ENCODE measurements around the gene SNAPC5. TPM values are rescaled to one million over a fixed set of nuclear protein-coding genes. Genes with fewer than 3 reads are reported as not detected.

Gene SNAPC5
- polyA plus RNA-seq, 3 donors: 15.6 to 32.5 (median 30.2) TPM

DNA sequence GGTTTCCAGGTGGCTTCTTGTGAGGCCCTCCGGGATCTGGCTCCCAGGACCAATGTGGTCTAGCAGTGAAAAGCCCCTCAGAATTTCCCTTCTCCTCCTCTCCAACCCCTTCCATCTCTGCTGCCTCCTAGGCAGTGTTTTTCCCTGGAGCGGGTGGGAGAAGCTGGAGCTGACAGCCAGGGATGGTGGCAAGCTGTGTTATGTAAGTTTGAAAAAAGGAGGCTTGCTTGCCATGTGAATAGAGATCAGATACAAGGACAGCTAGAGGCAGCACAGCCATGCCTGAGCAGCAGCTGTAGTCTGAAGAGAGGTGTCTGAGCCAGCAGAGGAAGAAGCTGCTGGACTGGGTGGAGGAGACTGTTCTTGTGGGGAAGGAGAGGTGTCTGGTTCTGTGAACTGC lies 20.6 kb downstream of the SNAPC5 start:
- peak overlapping the region in 4 of 7 donors; percentile 16 to 83 (median 37) for H3K27ac Mint-ChIP-seq
- H3K4me3 Mint-ChIP-seq: no peak overlapping the region
- Histone ChIP-seq H3K36me3 (replicated peaks in 1 of 2; ENCODE audit: control insufficient read depth in 1 of 2, insufficient read depth in 2 of 2, low read length in 2 of 2) (peaks cover 17 to 63% of the 10 kb centered on the region in 2 donors), H3K4me3 (replicated peaks in 1 of 3; ENCODE audit: low read depth in 2 of 3, low read length in 3 of 3) (no peak overlapping the region), H3K79me2 (ENCODE audit: insufficient read depth, low read length) (peaks cover 4% of the 10 kb centered on the region), H4K20me1 (ENCODE audit: insufficient read depth, low read length) (peaks cover 88% of the 10 kb centered on the region), H2AFZ (ENCODE audit: insufficient read depth, low read depth, low read length, poor library complexity, severe bottlenecking) (no peak overlapping the region), H3K27ac (ENCODE audit: low read depth in 1 of 2, low read length in 2 of 2) (no peak overlapping the region), H3K4me1 (ENCODE audit: control insufficient read depth in 1 of 2, insufficient read depth in 2 of 2, low read length in 2 of 2) (peaks cover 0 to 5% of the 10 kb centered on the region in 2 donors), H3K9me3 (replicated peaks in 1 of 2; ENCODE audit: control insufficient read depth in 1 of 2, insufficient read depth in 1 of 2, low read length in 2 of 2) (no peaks in the 10 kb centered on the region), H3K27me3 (ENCODE audit: control insufficient read depth in 2 of 2, insufficient read depth in 2 of 2, low read length in 2 of 2) (no peaks in the 10 kb centered on the region), H3K9ac (ENCODE audit: insufficient read depth, low read length, poor library complexity, severe bottlenecking) (no peak overlapping the region), H3K4me2 (replicated peaks; ENCODE audit: extremely low read depth, low read length, poor library complexity, severe bottlenecking) (no peak overlapping the region)
- no peak for DNase-seq
- H3K9me3 Mint-ChIP-seq: peaks cover 0 to 4% (median 0%) of the 10 kb centered on the region in 7 donors
- peaks cover 14% of the 10 kb centered on the region for H3K4me1 Mint-ChIP-seq
- H3K36me3 Mint-ChIP-seq: peaks cover 54 to 67% of the 10 kb centered on the region in 2 donors
- intact Hi-C loops (cut with micrococcal nuclease): no loop called here
- WGBS (ENCODE audit: insufficient coverage): 93% methylated on average over 2 of the region's 2 CpGs
- no peaks in the 10 kb centered on the region for H3K27me3 Mint-ChIP-seq (ENCODE audit: low read depth in 3 of 3)
- TF ChIP-seq CTCF (IDR thresholded peaks at IDR 0.05): no peak

DNA sequence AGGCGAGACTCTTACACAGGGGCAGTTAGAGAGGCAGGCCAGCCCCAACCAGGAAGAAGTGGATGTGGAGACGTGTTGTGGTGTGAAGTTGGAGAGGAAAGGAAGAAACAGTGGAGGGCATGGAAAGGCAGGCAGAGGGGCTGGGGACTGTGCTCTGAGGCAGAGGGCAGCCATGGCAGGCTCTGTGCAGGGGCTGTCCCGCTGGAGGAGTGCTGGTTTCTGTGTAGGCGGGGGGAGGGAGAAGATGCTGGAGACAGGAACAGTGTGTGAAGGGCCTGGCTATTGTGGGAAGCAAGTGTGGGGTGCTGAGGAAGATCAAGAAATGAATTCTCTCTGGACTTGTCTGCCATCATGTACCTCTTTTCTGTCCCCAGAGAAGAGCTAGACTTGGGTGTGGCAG lies 21.0 kb downstream of the SNAPC5 start:
- 95% methylated on average over 4 of the region's 4 CpGs for WGBS (ENCODE audit: insufficient coverage)
- no peak overlapping the region for H3K4me3 Mint-ChIP-seq
- H3K36me3 Mint-ChIP-seq: peaks cover 50 to 66% of the 10 kb centered on the region in 2 donors
- Histone ChIP-seq H3K36me3 (replicated peaks in 1 of 2; ENCODE audit: control insufficient read depth in 1 of 2, insufficient read depth in 2 of 2, low read length in 2 of 2) (peaks cover 12 to 59% of the 10 kb centered on the region in 2 donors), H3K27ac (ENCODE audit: low read depth in 1 of 2, low read length in 2 of 2) (no peak overlapping the region), H3K9ac (ENCODE audit: insufficient read depth, low read length, poor library complexity, severe bottlenecking) (no peak overlapping the region), H3K4me2 (replicated peaks; ENCODE audit: extremely low read depth, low read length, poor library complexity, severe bottlenecking) (no peak overlapping the region), H3K27me3 (ENCODE audit: control insufficient read depth in 2 of 2, insufficient read depth in 2 of 2, low read length in 2 of 2) (no peaks in the 10 kb centered on the region), H2AFZ (ENCODE audit: insufficient read depth, low read depth, low read length, poor library complexity, severe bottlenecking) (no peak overlapping the region), H4K20me1 (ENCODE audit: insufficient read depth, low read length) (peaks cover 84% of the 10 kb centered on the region), H3K79me2 (ENCODE audit: insufficient read depth, low read length) (peaks cover 4% of the 10 kb centered on the region), H3K9me3 (replicated peaks in 1 of 2; ENCODE audit: control insufficient read depth in 1 of 2, insufficient read depth in 1 of 2, low read length in 2 of 2) (no peaks in the 10 kb centered on the region), H3K4me1 (ENCODE audit: control insufficient read depth in 1 of 2, insufficient read depth in 2 of 2, low read length in 2 of 2) (peaks cover 0 to under 1% of the 10 kb centered on the region in 2 donors), H3K4me3 (replicated peaks in 1 of 3; ENCODE audit: low read depth in 2 of 3, low read length in 3 of 3) (no peak overlapping the region)
- TF ChIP-seq CTCF (IDR thresholded peaks at IDR 0.05): no peak
- H3K27ac Mint-ChIP-seq: peak overlapping the region in 3 of 7 donors; percentile 0 to 48 (median 7)
- intact Hi-C loops (cut with micrococcal nuclease): no loop called here
- no peak for DNase-seq
- H3K4me1 Mint-ChIP-seq: peaks cover 10% of the 10 kb centered on the region
- H3K9me3 Mint-ChIP-seq: peaks cover 0 to under 1% (median 0%) of the 10 kb centered on the region in 7 donors
- H3K27me3 Mint-ChIP-seq (ENCODE audit: low read depth in 3 of 3): no peaks in the 10 kb centered on the region

All from CD14-positive monocyte (primary cell).